Measurements from ENCODE around the gene PRRG1.

PRRG1 gene

GRCh38 chrX:37371578-37371991 is 22.4 kb downstream of the PRRG1 start:
- Histone ChIP-seq H4K91ac (ENCODE audit: low read length) (no peak overlapping the region), H3K79me1 (replicated peaks; ENCODE audit: low read length, poor library complexity, severe bottlenecking) (peaks cover 2% of the 10 kb centered on the region), H2BK120ac (ENCODE audit: low read depth, low read length) (no peak overlapping the region), H2BK5ac (ENCODE audit: low read depth, low read length, poor library complexity, severe bottlenecking) (no peak overlapping the region), H3K14ac (ENCODE audit: low read length in 2 of 2) (no peak overlapping the region), H3K36me3 (ENCODE audit: control insufficient read depth in 1 of 2, insufficient read depth in 2 of 2, low read depth in 1 of 2, low read length in 2 of 2) (peaks cover 0 to 12% of the 10 kb centered on the region in 2 experiments), H3K4me2 (ENCODE audit: low read length, poor library complexity, severe bottlenecking) (no peak overlapping the region), H3K18ac (ENCODE audit: low read depth in 1 of 2, low read length in 2 of 2) (no peak overlapping the region), H3K27ac (ENCODE audit: low read length, poor library complexity, severe bottlenecking) (no peak overlapping the region), H3K4ac (ENCODE audit: low read depth in 1 of 2, low read length in 2 of 2) (no peak overlapping the region), H3K4me1 (ENCODE audit: control insufficient read depth, insufficient read depth, low read depth, low read length) (peaks cover 11% of the 10 kb centered on the region), H2BK12ac (ENCODE audit: low read length in 2 of 2) (no peak overlapping the region), H3K9me3 (ENCODE audit: control insufficient read depth, low read length) (no peaks in the 10 kb centered on the region), H3K27me3 (ENCODE audit: control insufficient read depth in 1 of 2, insufficient read depth in 1 of 2, low read length in 2 of 2) (no peaks in the 10 kb centered on the region), H3K4me3 (ENCODE audit: insufficient read depth in 1 of 2, low read depth in 1 of 2, low read length in 2 of 2) (no peak overlapping the region), H3K9ac (ENCODE audit: low read length) (no peak overlapping the region), H2AK5ac (ENCODE audit: low read length, severe bottlenecking) (no peak overlapping the region), H2BK15ac (ENCODE audit: low read depth, poor library complexity, severe bottlenecking) (no peak overlapping the region), H3K23ac (ENCODE audit: low read length in 2 of 2) (no peak overlapping the region), H4K8ac (ENCODE audit: low read length) (no peak overlapping the region), H2AFZ (ENCODE audit: low read depth, low read length) (no peak overlapping the region)
- WGBS, result 100% methylated on average over 8 of the region's 8 CpGs
- no peak for DNase-seq

GRCh38 chrX:37378404-37378803 is 29.2 kb downstream of the PRRG1 start:
- DNase-seq, result peak; percentile 39
- Histone ChIP-seq H2AFZ (ENCODE audit: low read depth, low read length) (no peak overlapping the region), H3K9me3 (ENCODE audit: control insufficient read depth, low read length) (no peaks in the 10 kb centered on the region), H2BK5ac (ENCODE audit: low read depth, low read length, poor library complexity, severe bottlenecking) (no peak overlapping the region), H3K4me3 (ENCODE audit: insufficient read depth in 1 of 2, low read depth in 1 of 2, low read length in 2 of 2) (no peak overlapping the region), H3K18ac (ENCODE audit: low read depth in 1 of 2, low read length in 2 of 2) (no peak overlapping the region), H4K8ac (ENCODE audit: low read length) (no peak overlapping the region), H3K9ac (ENCODE audit: low read length) (no peak overlapping the region), H2BK12ac (ENCODE audit: low read length in 2 of 2) (no peak overlapping the region), H3K27ac (ENCODE audit: low read length, poor library complexity, severe bottlenecking) (no peak overlapping the region), H3K36me3 (ENCODE audit: control insufficient read depth in 1 of 2, insufficient read depth in 2 of 2, low read depth in 1 of 2, low read length in 2 of 2) (no peaks in the 10 kb centered on the region), H3K4ac (ENCODE audit: low read depth in 1 of 2, low read length in 2 of 2) (no peak overlapping the region), H3K79me1 (replicated peaks; ENCODE audit: low read length, poor library complexity, severe bottlenecking) (no peaks in the 10 kb centered on the region), H4K91ac (ENCODE audit: low read length) (no peak overlapping the region), H3K14ac (ENCODE audit: low read length in 2 of 2) (no peak overlapping the region), H3K4me1 (ENCODE audit: control insufficient read depth, insufficient read depth, low read depth, low read length) (no peaks in the 10 kb centered on the region), H3K4me2 (ENCODE audit: low read length, poor library complexity, severe bottlenecking) (no peak overlapping the region), H3K23ac (ENCODE audit: low read length in 2 of 2) (no peak overlapping the region), H3K27me3 (ENCODE audit: control insufficient read depth in 1 of 2, insufficient read depth in 1 of 2, low read length in 2 of 2) (no peaks in the 10 kb centered on the region), H2AK5ac (ENCODE audit: low read length, severe bottlenecking) (no peak overlapping the region), H2BK15ac (ENCODE audit: low read depth, poor library complexity, severe bottlenecking) (no peak overlapping the region), H2BK120ac (ENCODE audit: low read depth, low read length) (no peak overlapping the region)
- WGBS, result 80% methylated on average over 2 of the region's 2 CpGs

- WGBS, result 100% methylated on average over 1 of the region's 1 CpG
- H3K9me3 ChIP-seq (ENCODE audit: control insufficient read depth, low read length), result no peaks in the 10 kb centered on the region
- H3K4ac ChIP-seq (ENCODE audit: low read depth in 1 of 2, low read length in 2 of 2), result no peak overlapping the region
- H3K23ac ChIP-seq (ENCODE audit: low read length in 2 of 2), result no peak overlapping the region
- no peak overlapping the region for H2BK12ac ChIP-seq (ENCODE audit: low read length in 2 of 2)
- H3K4me2 ChIP-seq (ENCODE audit: low read length, poor library complexity, severe bottlenecking), result no peak overlapping the region
- no peaks in the 10 kb centered on the region for H3K79me1 ChIP-seq (replicated peaks; ENCODE audit: low read length, poor library complexity, severe bottlenecking)
- no peak overlapping the region for H2AK5ac ChIP-seq (ENCODE audit: low read length, severe bottlenecking)
- no peak overlapping the region for H3K14ac ChIP-seq (ENCODE audit: low read length in 2 of 2)
- no peak overlapping the region for H3K9ac ChIP-seq (ENCODE audit: low read length)
- H3K36me3 ChIP-seq (ENCODE audit: control insufficient read depth in 1 of 2, insufficient read depth in 2 of 2, low read depth in 1 of 2, low read length in 2 of 2), result no peaks in the 10 kb centered on the region
- H4K91ac ChIP-seq (ENCODE audit: low read length), result no peak overlapping the region
- H2BK5ac ChIP-seq (ENCODE audit: low read depth, low read length, poor library complexity, severe bottlenecking), result no peak overlapping the region
- H2BK15ac ChIP-seq (ENCODE audit: low read depth, poor library complexity, severe bottlenecking), result no peak overlapping the region
- no peak overlapping the region for H3K4me3 ChIP-seq (ENCODE audit: insufficient read depth in 1 of 2, low read depth in 1 of 2, low read length in 2 of 2)
- no peaks in the 10 kb centered on the region for H3K27me3 ChIP-seq (ENCODE audit: control insufficient read depth in 1 of 2, insufficient read depth in 1 of 2, low read length in 2 of 2)
- H2AFZ ChIP-seq (ENCODE audit: low read depth, low read length), result no peak overlapping the region
- DNase-seq, result no peak
- no peak overlapping the region for H2BK120ac ChIP-seq (ENCODE audit: low read depth, low read length)
- H3K4me1 ChIP-seq (ENCODE audit: control insufficient read depth, insufficient read depth, low read depth, low read length), result no peaks in the 10 kb centered on the region
- no peak overlapping the region for H3K18ac ChIP-seq (ENCODE audit: low read depth in 1 of 2, low read length in 2 of 2)
- H4K8ac ChIP-seq (ENCODE audit: low read length), result no peak overlapping the region
- no peak overlapping the region for H3K27ac ChIP-seq (ENCODE audit: low read length, poor library complexity, severe bottlenecking)
These were observed 29.7 kb downstream of the PRRG1 start for GRCh38 chrX:37378830-37379229.

GRCh38 chrX:37380256-37380655 is 31.1 kb downstream of the PRRG1 start:
- no peak overlapping the region for H3K23ac ChIP-seq (ENCODE audit: low read length in 2 of 2)
- H2BK12ac ChIP-seq (ENCODE audit: low read length in 2 of 2), result no peak overlapping the region
- H3K27me3 ChIP-seq (ENCODE audit: control insufficient read depth in 1 of 2, insufficient read depth in 1 of 2, low read length in 2 of 2), result no peaks in the 10 kb centered on the region
- H3K9ac ChIP-seq (ENCODE audit: low read length), result no peak overlapping the region
- H4K8ac ChIP-seq (ENCODE audit: low read length), result no peak overlapping the region
- no peaks in the 10 kb centered on the region for H3K36me3 ChIP-seq (ENCODE audit: control insufficient read depth in 1 of 2, insufficient read depth in 2 of 2, low read depth in 1 of 2, low read length in 2 of 2)
- no peak overlapping the region for H3K4ac ChIP-seq (ENCODE audit: low read depth in 1 of 2, low read length in 2 of 2)
- no peaks in the 10 kb centered on the region for H3K79me1 ChIP-seq (replicated peaks; ENCODE audit: low read length, poor library complexity, severe bottlenecking)
- H3K27ac ChIP-seq (ENCODE audit: low read length, poor library complexity, severe bottlenecking), result no peak overlapping the region
- H3K4me2 ChIP-seq (ENCODE audit: low read length, poor library complexity, severe bottlenecking), result no peak overlapping the region
- no peak overlapping the region for H2AFZ ChIP-seq (ENCODE audit: low read depth, low read length)
- no peak overlapping the region for H2BK15ac ChIP-seq (ENCODE audit: low read depth, poor library complexity, severe bottlenecking)
- H3K18ac ChIP-seq (ENCODE audit: low read depth in 1 of 2, low read length in 2 of 2), result no peak overlapping the region
- no peak overlapping the region for H2BK5ac ChIP-seq (ENCODE audit: low read depth, low read length, poor library complexity, severe bottlenecking)
- H4K91ac ChIP-seq (ENCODE audit: low read length), result no peak overlapping the region
- H3K9me3 ChIP-seq (ENCODE audit: control insufficient read depth, low read length), result peaks cover 4% of the 10 kb centered on the region
- H2AK5ac ChIP-seq (ENCODE audit: low read length, severe bottlenecking), result no peak overlapping the region
- H3K14ac ChIP-seq (ENCODE audit: low read length in 2 of 2), result no peak overlapping the region
- H3K4me3 ChIP-seq (ENCODE audit: insufficient read depth in 1 of 2, low read depth in 1 of 2, low read length in 2 of 2), result no peak overlapping the region
- no peak for DNase-seq
- no peak overlapping the region for H2BK120ac ChIP-seq (ENCODE audit: low read depth, low read length)
- no peaks in the 10 kb centered on the region for H3K4me1 ChIP-seq (ENCODE audit: control insufficient read depth, insufficient read depth, low read depth, low read length)

Measured in mesenchymal stem cell (in vitro differentiated cells and primary cell).